OCI-LY1 (cell line): Measurements from ENCODE around the gene NAALAD2.
"Not testable (repeated sequence)": the region's sequence is repeated elsewhere in the genome, so short reads cannot be mapped to it uniquely, and the experiment has no call there.

ENCODE experiments used
- CTCF ChIP-seq: fragments of 200-600 bp; sonication (generic), shearing (Covaris generic); IDR thresholded peaks from 2 replicates; pipeline ENCODE4 v1.5.1; 2017; ENCODE audit warnings: mild to moderate bottlenecking, antibody characterized with exemption, low read length, moderate library complexity, mixed read lengths
- EZH2 ChIP-seq: fragments of 200-600 bp; sonication (generic), shearing (Covaris generic); IDR thresholded peaks from 2 replicates; pipeline ENCODE4 v1.8.0; 2017; ENCODE audit warnings: borderline replicate concordance, mixed run types, mild to moderate bottlenecking, antibody characterized with exemption, low read length, moderate library complexity, mixed read lengths

GRCh38 chr11:90085650-90086049 is 48.8 kb upstream of the NAALAD2 start, which contains the start of gene UBTFL1:
- TF ChIP-seq CTCF, EZH2: not testable (repeated sequence)
